GM12865 (cell line): ENCODE measurements around the gene RAET1G.

Source experiments
- DNase-seq: peaks from one replicate; pipeline ENCODE4 v3.0.0; 2010; ENCODE audit warnings: low read depth
- H3K4me3 ChIP-seq: 2 replicates; pipeline ENCODE4 v1.5.1; 2011; ENCODE audit warnings: mild to moderate bottlenecking, low read depth, low read length, control low read depth
- TF ChIP-seq, protein P1 (sequence below): IDR thresholded peaks from 2 replicates; pipeline ENCODE4 v1.5.1; 2011; ENCODE audit warnings: low read length, control low read depth, low read depth, inconsistent platforms; ENCODE audit not compliant: insufficient read depth; ENCODE audit errors: missing control alignments

The RAET1G gene

DNA sequence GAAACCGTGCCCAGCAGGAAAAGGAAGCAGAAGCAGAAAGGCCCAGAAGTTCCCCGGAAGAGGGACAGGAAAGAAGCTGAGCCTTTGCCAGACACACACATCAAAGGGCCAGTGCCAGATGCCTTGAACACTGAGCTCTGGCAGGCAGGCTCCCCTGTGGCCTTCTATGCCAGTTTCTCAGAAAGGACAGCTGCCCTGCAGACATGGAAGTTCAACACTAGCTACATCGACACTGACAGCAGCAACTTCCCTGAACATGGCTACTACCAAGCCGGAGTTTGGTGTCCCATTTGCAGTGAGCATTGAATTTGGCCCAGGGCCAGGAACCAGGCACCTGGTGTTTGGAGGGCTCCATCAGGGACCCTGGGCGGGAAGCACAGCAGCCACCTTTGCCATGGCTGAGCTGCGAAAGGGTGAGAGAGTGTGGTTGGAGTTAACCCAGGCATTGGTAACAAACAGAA, 17.0 kb downstream of the RAET1G start:
- no peak overlapping the region for H3K4me3 ChIP-seq
- TF ChIP-seq, protein P1, sequence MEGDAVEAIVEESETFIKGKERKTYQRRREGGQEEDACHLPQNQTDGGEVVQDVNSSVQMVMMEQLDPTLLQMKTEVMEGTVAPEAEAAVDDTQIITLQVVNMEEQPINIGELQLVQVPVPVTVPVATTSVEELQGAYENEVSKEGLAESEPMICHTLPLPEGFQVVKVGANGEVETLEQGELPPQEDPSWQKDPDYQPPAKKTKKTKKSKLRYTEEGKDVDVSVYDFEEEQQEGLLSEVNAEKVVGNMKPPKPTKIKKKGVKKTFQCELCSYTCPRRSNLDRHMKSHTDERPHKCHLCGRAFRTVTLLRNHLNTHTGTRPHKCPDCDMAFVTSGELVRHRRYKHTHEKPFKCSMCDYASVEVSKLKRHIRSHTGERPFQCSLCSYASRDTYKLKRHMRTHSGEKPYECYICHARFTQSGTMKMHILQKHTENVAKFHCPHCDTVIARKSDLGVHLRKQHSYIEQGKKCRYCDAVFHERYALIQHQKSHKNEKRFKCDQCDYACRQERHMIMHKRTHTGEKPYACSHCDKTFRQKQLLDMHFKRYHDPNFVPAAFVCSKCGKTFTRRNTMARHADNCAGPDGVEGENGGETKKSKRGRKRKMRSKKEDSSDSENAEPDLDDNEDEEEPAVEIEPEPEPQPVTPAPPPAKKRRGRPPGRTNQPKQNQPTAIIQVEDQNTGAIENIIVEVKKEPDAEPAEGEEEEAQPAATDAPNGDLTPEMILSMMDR: no peak
- no peak for DNase-seq

DNA sequence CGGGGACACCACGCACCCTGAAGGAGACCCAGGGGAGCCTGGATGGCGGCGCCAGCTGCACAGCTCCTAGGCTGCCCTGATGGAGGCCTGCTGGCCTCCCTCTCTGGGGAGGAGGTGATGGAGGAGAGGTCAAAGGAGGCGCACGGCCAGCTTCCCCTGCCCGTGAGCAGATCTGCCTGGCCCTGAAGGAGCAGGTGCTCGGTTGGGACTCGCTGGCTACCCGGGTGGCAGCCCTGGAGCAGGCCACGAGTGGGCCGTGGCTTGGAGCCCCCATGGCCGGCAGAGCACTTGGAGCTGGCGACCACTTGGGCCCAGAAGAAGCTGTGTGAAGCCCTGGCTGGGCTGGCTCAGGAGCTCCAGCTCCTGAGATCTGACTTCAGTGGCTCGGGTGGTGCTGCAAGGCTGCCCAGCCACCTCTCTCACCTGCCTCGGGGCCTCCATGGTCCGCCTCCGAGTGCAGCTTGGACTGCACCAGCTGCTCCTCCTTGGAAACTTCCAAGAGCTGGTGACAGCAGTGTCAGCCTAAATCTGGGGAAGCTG, 17.5 kb downstream of the RAET1G start:
- DNase-seq: no peak
- TF ChIP-seq, protein P1: no peak
- no peak overlapping the region for H3K4me3 ChIP-seq

DNA sequence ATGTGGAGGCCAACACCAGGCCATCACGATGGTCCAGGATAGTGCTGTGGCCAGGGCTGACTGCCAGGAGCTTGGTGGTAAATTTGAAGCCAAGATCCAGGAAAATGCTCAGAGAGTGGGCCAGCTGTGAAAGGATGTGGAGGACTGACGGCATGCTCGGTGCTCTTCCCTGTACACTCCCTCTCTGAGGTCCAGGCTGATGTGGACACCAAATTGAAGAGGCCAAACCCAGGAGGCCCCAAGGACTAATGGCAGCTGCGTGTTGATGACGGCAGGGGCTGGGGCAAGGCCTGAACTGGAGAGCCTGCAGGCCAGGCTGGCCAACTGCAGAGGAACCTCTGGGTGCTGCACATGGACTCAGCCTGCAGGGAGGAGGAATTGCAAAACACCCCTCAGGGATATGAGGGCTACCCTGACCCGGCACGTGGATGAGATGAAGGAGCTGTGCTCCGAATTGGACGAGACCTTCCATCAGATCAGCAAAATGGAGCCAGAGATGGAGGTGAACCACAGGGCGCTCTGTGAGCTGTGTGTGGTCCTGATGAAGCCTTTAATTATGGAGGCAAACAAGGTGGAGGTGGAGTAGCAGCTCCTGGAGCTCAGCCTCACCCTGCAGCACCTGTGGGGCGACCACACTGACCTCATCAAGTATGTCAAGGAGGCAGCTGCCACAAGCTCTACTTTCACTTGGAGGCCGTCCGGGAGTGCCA, 18.1 kb downstream of the RAET1G start:
- no peak overlapping the region for H3K4me3 ChIP-seq
- TF ChIP-seq, protein P1: no peak
- DNase-seq: no peak

DNA sequence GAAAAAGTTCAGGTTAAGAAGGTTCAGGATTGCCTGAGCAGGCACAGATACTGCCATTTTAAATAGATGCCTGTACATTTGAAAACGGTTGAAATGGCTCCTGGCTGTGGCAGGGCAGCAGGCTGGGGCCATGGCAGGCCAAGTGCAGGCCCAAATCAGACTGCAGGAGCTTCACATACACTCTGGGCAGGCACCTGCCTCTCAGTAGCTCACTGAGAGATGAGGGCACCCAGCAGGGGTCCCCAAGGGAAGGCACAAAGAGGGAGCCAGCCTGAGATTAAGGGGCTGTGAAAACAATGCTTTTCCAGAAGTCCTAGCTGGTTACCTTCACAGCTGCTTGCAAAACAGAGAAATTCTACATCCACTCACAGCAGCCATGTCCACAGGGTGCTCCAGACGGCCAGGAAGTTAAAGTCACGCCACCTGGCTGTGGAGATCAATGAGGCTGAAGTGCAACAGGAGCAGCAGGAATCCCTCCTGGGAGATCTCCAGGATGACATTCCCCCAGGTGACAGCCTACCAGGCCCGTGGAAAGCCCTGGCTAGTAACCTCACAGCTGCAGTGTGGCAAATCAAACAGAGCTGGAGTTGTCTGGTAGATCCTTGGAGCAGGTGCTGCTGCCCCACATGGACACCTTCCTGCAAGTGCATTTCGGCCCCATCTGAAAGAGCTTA, 18.8 kb downstream of the RAET1G start:
- TF ChIP-seq, protein P1: no peak
- no peak for DNase-seq

DNA sequence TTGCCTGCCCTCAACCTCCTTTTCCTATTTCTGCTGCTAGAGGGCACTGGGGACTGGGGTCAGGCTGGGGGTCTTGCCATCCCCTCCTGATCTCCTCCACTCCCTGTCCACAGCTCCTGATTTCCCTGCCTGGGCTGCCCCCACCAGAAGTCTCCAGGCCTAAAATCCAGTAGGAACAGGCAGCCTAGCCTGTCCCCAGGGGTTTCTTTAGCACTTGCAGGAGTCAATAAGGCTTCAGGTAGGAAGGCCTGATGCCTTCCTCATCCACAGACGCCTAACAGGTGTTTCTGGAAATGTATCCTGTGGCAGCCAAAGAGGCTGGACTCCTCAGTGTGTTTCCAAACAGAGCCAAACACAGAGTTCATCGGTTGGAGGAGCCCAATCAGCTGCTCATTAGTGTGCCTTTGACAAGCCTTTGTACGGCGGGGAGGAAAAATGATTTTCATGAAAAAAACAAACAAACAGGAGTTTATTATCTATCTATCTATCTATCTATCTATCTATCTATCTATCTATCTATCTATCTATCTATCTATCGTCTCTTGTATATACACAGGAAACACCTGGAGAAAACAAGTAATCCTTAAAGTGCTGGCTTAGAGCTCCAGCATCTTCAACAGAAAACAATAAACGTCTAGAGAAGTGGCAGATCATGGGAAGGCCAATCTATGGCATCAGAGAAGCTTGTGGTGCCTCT, 21.3 kb downstream of the RAET1G start:
- H3K4me3 ChIP-seq: no peak overlapping the region
- TF ChIP-seq, protein P1: no peak
- no peak for DNase-seq

More for the DNA sequence above, 18.8 kb downstream of the RAET1G start:
- H3K4me3 ChIP-seq: no peak overlapping the region

DNA sequence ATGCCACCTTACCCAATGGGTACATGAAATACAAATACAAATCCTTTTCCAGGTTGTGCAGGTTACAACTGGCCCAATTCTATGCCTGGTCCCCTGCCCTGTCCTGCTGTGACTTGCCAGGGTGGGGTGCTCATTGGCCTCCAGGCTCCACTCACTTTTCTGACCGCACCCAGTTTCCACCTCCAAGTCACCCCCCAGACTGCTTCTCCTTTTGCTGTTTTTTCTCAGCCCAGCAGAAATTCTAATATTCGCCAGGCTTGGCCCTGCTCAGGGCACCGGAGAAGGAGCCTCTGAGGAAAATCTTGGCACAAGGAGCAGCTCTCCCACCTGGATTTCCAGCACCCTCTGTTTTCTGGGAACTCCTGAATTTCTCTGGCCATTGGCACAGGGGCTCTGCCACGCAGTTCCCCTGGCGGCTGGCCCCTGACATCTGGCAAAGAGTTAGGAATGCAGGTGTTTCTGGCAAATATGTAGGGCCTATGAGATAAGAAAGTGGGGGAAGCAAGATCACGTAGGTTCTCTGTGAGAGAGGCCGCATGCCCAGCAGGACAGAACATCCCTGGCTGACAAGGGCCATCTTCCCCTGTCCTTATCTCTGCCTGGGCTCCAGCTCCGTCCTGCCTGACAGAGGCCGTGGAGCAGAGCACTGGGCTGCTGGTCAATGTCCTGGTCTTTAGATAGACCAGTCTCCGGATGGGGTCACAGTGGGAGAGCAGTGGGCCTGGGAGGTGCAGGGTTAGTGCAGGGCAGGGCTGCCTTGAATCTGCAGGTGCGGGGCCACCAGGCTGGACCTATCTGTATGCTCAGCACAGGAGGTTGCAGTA, 22.1 kb downstream of the RAET1G start:
- DNase-seq: no peak
- TF ChIP-seq, protein P1: no peak
- no peak overlapping the region for H3K4me3 ChIP-seq
